IPS-18c (cell line): ENCODE measurements around the gene PIGL.

Source experiments
- H3K4me3 ChIP-seq: 2 replicates; pipeline ENCODE4 v1.7.0; 2013; ENCODE audit warnings: low read depth, mild to moderate bottlenecking, low read length, moderate library complexity; ENCODE audit not compliant: insufficient read depth
- H3K9me3 ChIP-seq: one replicate; pipeline ENCODE4 v1.6.1; 2013; ENCODE audit warnings: mild to moderate bottlenecking, low read length, moderate library complexity; ENCODE audit not compliant: control insufficient read depth, insufficient read depth

PIGL gene

GRCh38 chr17:16354585-16354984 lies 137.6 kb downstream of the PIGL start:
- Histone ChIP-seq H3K9me3 (no peaks in the 10 kb centered on the region), H3K4me3 (no peak overlapping the region)

- Histone ChIP-seq H3K4me3 (no peak overlapping the region), H3K9me3 (no peaks in the 10 kb centered on the region)
Measured at GRCh38 chr17:16358394-16358793, 141.4 kb downstream of the PIGL start.

GRCh38 chr17:16361874-16362273 lies 144.9 kb downstream of the PIGL start:
- H3K4me3 ChIP-seq: no peak overlapping the region
- H3K9me3 ChIP-seq: no peaks in the 10 kb centered on the region

GRCh38 chr17:16363749-16364536 lies 146.9 kb downstream of the PIGL start:
- no peak overlapping the region for H3K4me3 ChIP-seq
- no peaks in the 10 kb centered on the region for H3K9me3 ChIP-seq

GRCh38 chr17:16364625-16365024 lies 147.6 kb downstream of the PIGL start:
- H3K4me3 ChIP-seq: no peak overlapping the region
- H3K9me3 ChIP-seq: no peaks in the 10 kb centered on the region

- no peaks in the 10 kb centered on the region for H3K9me3 ChIP-seq
- H3K4me3 ChIP-seq: no peak overlapping the region
Measured at GRCh38 chr17:16371742-16372141, 154.7 kb downstream of the PIGL start.

- H3K4me3 ChIP-seq: no peak overlapping the region
- H3K9me3 ChIP-seq: no peaks in the 10 kb centered on the region
Measured at GRCh38 chr17:16374146-16374938, 157.3 kb downstream of the PIGL start.
